Suppressor macrophage (primary cell): Measurements from ENCODE around the gene POC1A.

Source experiments
- DNase-seq, 4 experiments: peaks; one replicate each; pipeline ENCODE4 v3.0.0-alpha.2; 2020 to 2022

The POC1A gene

DNA sequence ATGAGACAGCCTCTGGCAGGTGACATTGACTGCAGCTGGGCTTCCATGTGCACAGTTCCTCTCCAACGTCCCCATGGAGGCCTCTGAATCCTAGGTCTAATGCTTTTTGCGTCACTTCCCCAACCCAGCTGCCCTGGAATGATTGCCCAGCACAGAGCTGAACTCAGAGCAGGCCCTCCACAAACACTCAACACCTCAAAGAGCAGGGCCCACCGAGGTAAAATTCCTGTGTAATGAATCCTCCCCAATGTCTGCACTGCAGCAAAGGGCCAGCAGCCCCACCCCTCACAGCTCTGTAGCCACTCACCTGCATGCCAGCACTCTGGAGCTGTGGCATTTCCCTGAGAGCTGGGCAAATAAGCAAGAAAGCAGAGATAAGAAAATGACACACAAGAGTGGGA lies 55.2 kb downstream of the POC1A start:
- DNase-seq = peak in 3 of 4 experiments; percentile 34 to 48 (median 39)

DNA sequence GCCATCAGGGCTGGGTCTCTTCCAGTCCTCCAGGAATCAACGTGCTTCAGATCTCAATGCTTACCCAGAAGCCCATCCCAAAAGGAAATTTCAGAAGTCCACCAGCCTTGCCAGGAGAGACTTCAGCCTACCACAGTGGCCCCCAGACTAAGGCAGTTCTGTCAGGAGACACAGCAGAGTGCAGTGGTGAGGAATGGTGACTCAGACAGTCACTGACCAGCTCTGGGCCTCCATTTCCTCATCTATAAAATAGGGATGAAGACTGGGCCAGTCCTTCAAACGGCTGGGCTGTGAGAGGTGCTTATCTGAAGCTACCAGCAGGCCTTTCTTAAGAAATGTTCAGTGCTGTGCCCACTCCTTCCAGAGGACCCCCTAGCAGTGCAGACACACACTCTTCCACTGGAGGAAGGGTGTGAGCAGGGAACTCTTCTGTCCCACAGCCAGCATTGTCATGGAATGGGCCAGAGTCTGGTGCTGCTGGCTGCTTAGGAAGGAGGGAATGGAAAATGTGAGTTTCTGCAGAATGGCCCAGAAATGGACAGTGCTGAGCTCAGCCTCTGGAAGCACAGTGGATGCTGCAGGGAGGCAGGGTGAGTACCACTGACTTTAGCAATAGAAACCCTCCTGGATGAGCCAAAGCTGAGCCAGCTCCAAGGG lies 56.2 kb downstream of the POC1A start:
- peak in 3 of 4 experiments; percentile 53 to 56 (median 56) for DNase-seq

DNA sequence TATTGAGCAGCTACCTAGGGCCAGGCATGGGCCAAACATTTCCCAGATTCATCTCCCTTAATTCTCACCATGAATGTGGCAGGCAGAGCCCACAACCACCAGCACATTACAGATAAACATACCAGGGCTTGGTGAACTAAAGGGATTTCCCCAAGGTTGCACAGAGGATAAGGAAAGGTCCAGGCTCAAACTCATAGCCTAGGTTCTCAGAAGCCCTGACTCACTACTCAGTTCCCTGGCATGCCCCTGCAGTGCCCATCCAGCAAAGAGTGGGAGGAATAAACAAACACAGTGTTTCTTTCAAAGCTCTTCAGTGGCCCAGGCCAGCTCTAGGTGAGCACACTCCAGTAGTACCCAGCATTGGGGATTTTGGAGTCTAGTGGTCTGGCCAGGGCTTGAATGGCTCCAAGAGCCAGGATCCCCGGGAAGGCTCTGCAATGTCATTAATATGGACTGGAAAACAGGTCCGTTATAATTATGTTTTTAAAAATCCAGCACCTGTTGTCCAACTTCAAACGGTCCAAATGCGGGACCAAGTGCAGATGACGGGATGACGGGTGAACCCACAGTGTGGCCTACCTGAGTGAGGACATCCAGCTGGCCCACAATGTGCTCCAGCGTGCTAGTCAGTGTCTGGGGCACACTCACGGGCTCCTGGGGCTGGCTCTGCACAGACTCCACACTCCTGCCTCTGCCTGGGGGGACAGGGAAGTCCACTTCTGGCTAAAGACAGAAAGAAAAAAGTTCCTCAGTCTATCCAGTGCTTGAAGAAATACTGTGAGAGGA lies 58.0 kb downstream of the POC1A start:
- no peak for DNase-seq

DNA sequence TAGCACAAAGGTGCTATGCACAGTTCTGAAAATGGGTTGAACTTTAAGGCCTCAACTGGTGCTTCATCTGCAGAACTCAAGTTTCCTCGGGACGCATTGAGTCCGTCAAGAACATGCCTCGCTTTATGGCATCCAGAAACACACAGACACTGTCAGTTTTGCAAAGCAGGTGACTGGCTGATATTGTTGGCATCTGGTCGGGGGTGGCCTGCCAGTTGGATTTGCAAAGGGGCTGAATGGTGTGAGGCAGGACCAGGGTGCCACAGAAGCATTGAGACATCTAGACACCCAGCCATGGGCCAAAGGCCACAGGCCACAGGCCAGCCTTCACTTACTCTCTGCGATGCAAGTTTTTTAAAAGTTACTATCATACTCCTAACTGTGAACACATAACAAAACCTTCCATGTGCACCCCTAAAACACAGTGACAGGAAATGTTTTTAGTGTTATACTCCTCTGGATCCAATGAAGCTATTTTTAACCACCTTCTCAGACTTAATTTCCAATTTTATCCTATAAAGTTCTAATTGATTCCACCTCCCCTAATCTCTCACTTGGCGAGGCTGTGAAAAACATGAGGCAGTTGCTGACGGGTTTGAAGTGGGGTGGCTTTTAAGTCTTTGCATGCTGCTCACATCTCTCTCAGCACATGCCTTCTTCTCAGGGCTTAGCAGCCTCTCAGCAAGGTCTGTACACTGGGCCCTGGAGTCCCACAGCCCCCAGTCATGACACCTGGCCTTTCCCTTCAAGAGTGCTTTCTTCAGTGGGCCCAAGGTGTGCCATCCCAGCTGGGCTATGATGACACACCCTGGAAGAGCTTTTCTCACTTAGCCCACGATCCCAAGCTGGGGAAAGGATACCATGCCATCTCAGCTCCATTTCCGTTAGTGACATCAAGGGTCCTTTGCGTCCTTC lies 59.4 kb downstream of the POC1A start:
- DNase-seq = no peak

DNA sequence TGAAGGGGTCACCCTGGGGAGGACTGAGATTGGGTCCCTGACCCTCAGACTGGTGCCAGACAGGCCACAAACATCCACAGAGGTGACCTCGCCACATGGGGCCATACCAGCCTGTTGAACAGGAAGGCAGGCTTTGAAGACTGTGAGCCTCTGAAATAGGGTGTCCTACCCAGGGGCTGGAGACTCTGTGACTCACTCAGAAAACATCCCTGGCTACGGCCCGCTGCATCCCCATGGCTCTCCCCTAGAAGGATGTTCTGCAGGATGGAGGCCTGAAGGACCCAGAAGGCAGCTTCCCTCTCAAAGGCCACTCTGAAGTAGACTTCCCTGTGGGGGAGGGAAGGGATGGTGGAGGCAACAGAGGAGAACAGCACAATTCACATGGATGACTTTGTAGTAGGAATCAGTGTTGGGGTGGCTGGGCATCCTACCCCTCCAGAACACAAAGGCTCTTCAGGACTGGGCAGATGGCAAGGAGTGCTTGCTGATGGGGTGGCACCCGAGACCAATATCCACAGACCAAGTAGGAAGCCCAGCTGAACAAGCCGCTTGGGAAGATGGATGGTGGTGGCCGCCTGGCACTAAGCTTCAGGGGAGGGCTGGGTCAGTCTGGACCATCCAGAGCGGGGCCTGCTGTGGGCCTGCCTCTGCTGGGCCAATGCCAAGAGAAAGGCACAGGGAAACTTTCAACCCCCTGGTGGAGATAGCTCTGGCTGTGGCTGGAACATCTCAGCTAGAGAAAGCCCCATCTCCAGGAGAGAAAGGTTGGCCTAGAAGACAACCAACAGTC lies 60.3 kb downstream of the POC1A start:
- peak in 3 of 4 experiments; percentile 30 to 59 (median 48) for DNase-seq

DNA sequence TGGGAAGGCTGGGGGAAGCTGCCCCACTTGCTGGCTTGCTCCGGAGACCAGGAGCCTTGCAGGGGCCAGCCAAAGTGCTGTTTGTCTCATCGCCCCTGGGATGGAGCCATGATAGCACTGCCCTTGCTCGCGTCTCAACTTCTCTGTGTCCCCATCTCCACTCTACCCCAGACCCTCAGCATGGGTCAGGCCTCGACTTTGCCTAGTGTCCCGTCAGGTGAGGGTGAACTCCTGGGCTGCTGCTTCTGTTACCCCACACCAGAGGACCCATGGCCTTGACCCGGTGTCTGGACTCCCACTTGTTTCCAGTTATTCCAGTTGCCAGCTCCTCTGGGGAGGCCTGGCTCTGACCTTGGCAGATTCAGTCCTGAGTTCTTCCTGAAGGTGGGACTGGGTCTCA lies 61.3 kb downstream of the POC1A start:
- no peak for DNase-seq

DNA sequence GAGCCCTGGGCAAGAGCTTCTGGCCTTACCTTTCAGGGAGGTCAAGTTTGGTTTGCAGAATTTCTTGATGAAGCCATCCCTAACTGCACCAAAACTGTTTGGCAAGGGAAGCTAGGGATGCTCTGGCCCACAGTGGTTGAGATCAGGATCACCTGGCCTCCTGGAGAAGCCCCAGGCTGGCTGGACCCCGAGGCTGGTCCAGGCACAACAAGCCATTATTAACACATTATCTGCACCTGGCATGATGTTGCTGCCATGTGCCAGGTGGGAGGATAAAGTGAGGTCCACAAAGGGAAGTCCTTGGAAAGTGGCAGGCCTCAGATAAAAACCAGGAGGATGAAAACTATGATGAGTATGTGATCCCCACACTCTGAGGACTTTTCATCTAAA lies 62.0 kb downstream of the POC1A start:
- no peak for DNase-seq

DNA sequence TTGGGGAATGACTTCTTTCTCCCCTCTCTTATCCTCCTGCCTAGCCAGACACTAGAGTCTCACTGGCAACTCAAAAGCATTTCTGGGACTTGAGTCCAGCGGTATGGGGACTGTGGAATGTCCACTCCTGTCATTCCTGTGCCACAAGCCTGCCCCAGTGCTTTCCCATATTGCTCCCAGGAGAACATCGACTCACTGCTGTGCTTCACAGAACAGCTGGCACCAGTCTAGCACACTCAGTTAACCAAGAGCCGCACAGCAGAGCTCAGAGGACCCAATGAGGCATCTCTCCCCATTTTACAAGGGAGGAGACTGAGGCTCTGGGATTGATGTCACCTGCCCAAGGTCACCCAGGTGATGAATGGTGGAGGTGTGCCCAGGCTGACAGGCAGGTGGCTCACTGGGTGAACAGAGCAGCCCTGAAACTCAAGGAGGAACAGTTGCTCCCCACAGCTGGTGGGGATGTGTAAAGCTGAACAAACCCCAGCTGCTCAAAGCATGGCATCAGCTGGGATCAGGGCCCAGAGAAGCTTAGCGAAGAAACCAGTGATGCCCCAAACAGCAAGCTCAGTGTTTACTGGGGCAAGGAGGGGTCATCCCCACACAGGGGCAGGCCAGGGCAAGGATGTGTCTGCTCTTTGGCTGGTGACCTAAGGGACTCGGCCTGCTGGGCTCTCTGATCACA lies 62.5 kb downstream of the POC1A start:
- DNase-seq = no peak

DNA sequence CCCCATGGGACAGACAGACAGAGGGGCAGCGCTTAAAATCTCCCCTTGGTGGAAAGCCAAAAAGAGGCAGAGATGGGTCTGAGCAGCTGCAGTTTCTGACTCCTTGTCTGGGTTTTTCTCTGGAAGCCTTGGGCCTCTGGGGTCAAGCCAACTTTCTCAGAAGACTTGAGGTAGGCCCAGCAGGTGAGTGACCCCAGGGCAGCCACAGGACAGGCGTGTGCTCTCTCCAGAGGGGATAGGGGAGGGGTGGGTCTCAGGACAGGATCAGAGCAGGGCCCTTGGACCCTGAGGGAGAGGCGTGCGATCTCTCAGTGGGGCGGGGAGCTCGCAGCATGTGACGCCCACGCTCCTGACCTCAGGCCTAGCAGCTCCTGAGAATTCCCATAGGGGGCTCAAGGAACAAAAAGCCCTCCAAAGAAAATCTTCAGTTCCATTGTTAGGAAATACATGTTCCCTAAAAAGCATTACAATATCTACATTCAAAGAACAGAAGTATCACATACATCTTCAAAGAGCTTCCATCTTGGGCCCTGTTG lies 63.2 kb downstream of the POC1A start:
- DNase-seq = no peak

DNA sequence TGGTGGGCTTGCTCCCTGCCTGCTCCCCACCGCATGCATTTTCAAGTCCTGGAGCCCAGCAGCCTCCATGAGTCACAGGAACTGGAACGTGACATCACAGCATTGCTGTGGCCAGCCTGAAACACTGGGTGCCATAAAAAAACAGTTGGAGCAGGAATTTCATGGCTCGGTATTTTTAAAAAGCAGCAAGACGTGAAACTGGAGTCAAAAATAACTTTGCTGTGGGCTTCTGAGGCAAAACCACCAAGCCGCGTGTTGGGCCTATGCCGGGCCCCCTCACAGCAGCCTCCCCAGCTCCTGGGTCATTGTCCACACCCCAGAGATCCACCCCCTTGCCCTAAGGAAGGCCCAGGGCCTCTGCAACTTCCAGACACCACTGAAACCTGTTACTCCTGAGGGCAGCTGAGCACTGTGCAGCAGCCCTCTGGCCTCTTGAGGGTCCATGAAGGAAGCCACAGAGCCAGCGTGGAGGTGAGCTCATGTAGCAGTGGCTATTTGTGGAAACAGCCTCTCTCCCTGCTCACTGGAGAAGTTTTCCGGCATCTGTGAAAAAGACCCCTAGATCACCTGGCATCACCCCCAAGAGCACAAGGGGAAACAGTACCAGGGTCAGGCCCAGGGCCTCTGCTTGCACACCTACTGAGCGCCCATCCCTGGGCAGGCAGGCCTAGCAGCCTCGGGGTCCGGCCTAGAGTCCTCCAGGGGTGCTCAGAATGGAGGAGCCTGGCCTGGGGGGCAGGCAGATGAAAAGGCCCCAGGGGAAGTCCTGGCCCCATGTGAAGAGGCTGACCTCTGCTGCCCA lies 63.9 kb downstream of the POC1A start:
- DNase-seq = peak in 3 of 4 experiments; percentile 36 to 55 (median 51)

DNA sequence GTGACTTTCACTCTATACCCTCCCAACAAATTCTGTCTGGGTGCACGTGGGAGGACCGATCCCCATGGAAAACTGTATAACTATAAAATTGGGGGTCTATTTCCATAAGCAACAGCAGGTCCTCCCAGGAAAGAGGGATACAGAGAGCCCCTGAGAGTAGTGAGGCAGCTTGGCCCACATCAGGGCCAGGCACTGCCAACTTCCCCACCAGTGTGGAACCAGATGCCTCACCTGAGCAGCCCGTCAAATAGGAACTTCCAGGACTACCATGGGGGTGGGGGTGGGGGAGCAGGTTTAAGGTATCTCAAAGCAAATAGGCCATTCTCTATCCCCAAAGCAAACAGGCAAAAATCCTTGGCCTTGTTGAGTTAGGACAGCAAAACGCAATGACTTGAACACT lies 64.5 kb downstream of the POC1A start:
- no peak for DNase-seq

DNA sequence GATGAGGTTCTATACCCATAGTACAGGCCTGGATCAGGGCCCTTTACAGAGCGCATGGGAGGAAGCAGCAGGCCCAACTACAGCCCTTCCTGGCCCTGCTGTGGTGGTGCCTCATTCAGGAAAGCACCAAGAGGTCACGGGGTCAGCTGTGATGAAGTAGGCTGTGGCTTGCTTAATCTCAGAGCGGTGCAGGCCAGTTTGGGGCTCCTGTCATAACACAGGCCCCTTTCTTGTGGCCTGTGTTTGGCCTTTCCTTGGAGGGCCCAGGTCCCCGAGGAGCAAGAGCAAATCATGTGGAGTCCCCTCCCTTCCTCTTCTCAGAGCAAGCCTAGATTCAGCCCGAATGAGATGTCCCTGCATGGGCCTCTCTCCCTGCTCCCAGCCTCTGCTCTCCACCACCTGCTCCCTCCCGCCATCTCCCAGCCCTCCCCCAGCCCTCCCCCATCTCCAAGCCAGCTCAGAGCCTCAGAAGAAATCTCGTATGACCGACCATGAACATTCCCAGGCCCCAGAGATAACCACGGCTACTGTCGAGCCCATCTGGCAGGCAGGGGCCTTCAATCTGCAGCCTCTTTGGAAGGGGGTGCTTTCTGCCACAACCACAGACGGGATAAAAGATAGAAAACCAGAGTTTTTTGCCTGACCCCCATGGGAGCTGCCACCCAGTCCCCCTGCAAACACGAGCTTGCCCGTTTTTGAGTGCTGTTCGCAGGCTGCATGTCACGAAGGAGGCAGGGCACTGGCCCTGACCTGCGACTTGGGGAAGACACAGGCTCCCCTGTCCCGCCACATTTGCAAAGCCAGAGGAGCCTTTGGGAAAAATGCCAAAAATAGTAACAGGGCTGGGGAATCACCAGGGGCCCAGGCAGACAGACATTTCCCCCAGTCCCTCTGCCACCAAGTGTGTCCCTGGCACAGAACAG lies 65.5 kb downstream of the POC1A start:
- peak; percentile 75 to 88 (median 84) for DNase-seq

DNA sequence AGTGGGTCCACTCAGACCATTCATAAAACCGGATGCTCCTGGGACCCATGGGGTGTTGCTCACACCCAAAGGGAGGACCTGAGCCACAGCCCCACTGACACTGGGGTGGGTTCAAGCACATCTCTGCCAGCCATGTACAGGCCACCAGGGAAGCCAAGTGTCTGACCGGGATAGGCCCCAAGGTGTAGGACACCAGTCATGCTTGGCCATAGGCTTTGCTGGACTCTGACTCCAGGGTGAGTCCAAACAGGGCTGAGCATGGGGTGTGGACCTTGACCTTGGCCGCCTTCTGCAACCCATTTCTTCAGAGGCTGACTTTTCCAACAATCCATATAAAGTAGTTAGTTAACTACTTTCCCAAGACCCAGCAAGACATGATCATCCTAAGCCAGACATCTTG lies 66.5 kb downstream of the POC1A start:
- no peak for DNase-seq

DNA sequence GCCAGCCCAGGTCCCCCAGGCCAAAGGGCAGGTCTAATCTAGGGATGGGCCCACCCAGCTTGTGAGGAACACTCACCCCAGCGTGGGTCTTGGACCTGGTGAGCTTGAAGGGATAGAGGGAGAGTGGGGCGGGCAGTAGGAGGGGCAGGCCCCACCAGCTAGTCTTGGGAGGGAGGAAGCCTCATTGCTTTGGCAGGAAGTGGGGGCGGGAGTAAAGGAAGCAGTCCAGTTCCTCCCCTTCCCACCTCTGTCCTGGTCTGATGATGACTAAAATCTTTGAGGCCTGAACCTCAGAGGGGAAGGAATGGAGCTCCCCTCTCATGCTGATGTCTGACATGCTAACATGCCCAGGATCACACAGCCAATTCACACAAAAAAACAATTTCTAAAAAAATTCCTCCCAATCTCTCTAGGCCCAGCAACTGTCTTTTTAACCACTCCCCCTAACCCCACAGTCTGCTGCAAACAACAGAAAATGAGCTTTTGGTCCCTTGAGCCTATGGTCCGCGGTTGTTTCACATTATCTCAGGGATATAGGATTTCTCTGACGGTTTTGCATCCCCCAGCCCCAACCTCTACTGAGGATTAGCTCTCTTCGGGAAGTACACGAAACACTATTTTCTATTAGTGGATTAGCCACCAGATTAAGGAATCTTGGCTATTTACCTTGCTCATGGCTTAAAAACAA lies 67.1 kb downstream of the POC1A start:
- DNase-seq = peak; percentile 64 to 85 (median 82)

DNA sequence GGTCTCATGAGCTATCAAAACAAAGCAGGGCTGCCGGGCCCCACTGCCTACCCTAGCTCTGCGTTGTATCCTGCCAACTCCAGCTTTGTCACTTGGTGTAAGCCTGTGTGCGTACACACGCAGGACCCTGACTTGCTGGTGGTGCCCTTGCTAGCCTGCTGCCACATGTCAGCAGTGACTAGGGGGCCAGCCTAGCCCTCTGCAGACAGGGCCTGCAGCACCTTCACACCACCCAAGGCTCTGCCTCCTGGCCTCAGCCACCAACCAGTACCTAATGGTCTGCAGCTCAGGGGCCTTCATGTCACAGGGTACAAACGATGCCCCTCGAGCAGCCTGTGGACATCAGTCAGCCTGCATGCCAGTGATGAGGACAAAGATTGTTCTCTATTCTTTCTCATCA lies 67.8 kb downstream of the POC1A start:
- no peak for DNase-seq

DNA sequence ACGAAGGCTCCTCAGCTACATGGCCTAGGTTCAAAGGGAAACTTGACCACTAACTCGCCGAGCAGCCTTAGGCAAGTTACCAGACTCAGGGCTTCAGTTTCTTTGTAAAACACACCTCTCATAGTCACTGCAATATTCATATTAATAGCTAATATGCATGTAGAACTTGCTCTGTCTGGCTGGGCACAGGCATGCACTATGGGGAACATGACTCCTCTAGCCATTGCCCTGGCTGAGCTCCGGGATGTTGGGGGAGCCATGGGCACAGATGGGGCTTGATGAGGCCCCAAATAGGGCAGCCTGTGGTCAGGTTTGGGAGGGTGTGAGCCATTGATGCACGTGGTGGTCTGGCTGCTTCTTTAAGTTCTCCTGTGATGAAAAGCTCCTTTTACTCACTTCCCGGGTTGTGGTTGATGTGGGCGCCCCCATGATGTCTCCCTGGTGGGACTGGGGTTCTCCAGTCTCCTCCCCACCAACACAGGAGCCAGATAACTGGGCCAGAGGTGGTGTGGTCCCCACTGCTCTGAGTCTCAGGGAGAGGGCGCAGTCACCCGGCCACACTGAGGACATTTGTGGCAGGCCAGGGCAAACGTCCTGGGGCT lies 68.4 kb downstream of the POC1A start:
- DNase-seq = peak in 3 of 4 experiments; percentile 50 to 65 (median 61)

DNA sequence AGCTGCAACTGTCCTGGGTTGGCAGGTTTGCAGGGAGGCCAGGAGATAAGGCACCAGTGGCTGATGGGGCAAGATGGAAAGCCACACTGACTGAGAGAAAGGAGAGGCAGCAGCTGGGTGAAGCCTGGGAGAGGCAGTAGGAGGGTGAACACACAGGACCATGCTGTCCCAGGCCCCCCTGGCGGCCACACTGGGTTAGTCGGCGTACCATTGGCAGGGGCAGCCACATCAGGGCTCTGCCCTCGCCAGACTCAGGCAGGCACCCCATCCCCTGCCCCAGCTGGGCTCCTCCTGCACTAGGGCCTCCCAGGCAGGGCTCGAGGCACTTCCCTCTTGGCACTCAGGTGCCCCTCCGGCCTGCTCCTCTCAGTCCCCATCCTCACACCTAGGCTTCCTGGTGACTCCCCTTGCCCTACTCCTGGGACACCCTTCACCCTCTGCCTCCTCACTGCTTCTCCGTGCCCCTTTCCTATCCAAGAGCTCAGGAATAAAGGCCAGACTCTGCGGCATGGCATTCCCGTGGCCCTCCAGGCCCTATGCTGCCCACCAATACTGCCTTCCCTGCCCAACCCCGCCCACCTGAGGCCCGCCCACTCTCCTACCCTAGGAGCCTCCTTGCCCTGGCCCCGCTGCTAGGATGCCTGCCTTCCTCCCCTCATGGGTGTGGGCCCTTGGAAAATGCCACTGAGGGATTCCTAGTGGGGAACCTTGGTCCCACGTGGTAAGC lies 69.1 kb downstream of the POC1A start:
- no peak for DNase-seq
